B cell (primary cell): ENCODE data around the gene TCF12. TPM values are rescaled to one million over a fixed set of nuclear protein-coding genes. Genes with fewer than 3 reads are reported as not detected.

Experiments used
- ATAC-seq: fragments of 200-7000 bp; cut with Tn5 transposase; one replicate; pipeline ENCODE4 v1.10.0; 2021; ENCODE audit warnings: low read depth, mild to moderate bottlenecking, moderate number of reproducible peaks, moderate library complexity
- CTCF ChIA-PET: fragments of 350-600 bp; sonication (Branson Sonifier 250); formaldehyde crosslinking; loops from one replicate; lab custom pipeline; 2021; ENCODE audit warnings: antibody characterized with exemption, inconsistent platforms; lab: Charles Lee
- POLR2A ChIA-PET: fragments of 350-600 bp; sonication (Branson Sonifier 250); formaldehyde crosslinking; loops from one replicate; lab custom pipeline; 2021; ENCODE audit warnings: antibody characterized with exemption; lab: Charles Lee
- DNase-seq: peaks from one replicate; pipeline ENCODE4 v3.0.0; 2013
- H2AFZ ChIP-seq: 2 replicates; pipeline ENCODE4 v1.6.1; 2012; ENCODE audit warnings: mild to moderate bottlenecking, low read depth, low read length; ENCODE audit not compliant: insufficient read depth, poor library complexity, severe bottlenecking
- H3K27ac ChIP-seq, 2 donors: 1 replicate in 1 of 2; 2 replicates in 1 of 2; pipeline ENCODE4 v1.5.1; 2012 to 2013; ENCODE audit warnings: low read length in 2 of 2, mild to moderate bottlenecking in 2 of 2, moderate library complexity in 1 of 2
- H3K27me3 ChIP-seq, 4 experiments: fragments of 200-600 bp in 1 of 4; sonication (generic) in 1 of 4; replicated peaks in 1 of 4; 1 replicate in 2 of 4; 2 replicates in 2 of 4; pipeline versions ENCODE4 v1.6.1 to v1.7.0; 2013 to 2016; ENCODE audit warnings: low read length in 3 of 4, mild to moderate bottlenecking in 2 of 4, mixed read lengths in 1 of 4, moderate library complexity in 1 of 4; ENCODE audit not compliant: insufficient read depth in 4 of 4, control insufficient read depth in 3 of 4; ENCODE audit errors: control extremely low read depth in 1 of 4
- H3K36me3 ChIP-seq, 2 experiments: replicated peaks in 1 of 2; 1 replicate in 1 of 2; 2 replicates in 1 of 2; pipeline versions ENCODE4 v1.6.1 to v1.7.1; 2013; ENCODE audit warnings: low read length in 1 of 2; ENCODE audit not compliant: insufficient read depth in 2 of 2, control insufficient read depth in 1 of 2; ENCODE audit errors: control extremely low read depth in 1 of 2, extremely low read depth in 1 of 2
- H3K4me1 ChIP-seq, 2 donors: fragments of 200-600 bp in 1 of 2; sonication (generic) in 1 of 2; 1 replicate in 1 of 2; 2 replicates in 1 of 2; pipeline versions ENCODE4 v1.5.1 to v1.6.1; 2013 to 2017; ENCODE audit warnings: low read length in 2 of 2; ENCODE audit not compliant: control insufficient read depth in 2 of 2, insufficient read depth in 2 of 2
- H3K4me2 ChIP-seq: replicated peaks from 2 replicates; pipeline ENCODE3; 2012; ENCODE audit warnings: mild to moderate bottlenecking, low read depth, low read length; ENCODE audit not compliant: poor library complexity, severe bottlenecking
- H3K4me3 ChIP-seq, 5 experiments: fragments of 200-600 bp in 1 of 5; sonication (generic) in 1 of 5; 1 replicate in 3 of 5; 2 replicates in 2 of 5; pipeline versions ENCODE4 v1.5.1 to v1.7.0; 2011 to 2016; ENCODE audit warnings: low read length in 4 of 5, mild to moderate bottlenecking in 4 of 5, low read depth in 2 of 5, control low read depth in 1 of 5, moderate library complexity in 1 of 5; ENCODE audit not compliant: insufficient read depth in 1 of 5; ENCODE audit errors: control extremely low read depth in 1 of 5, extremely low read depth in 1 of 5
- H3K79me2 ChIP-seq: fragments of 200-600 bp; sonication (generic); one replicate; pipeline ENCODE4 v1.6.0; 2016; ENCODE audit warnings: low read length; ENCODE audit not compliant: control insufficient read depth, insufficient read depth
- H3K9ac ChIP-seq: fragments of 200-600 bp; sonication (generic); 2 replicates; pipeline ENCODE4 v1.6.1; 2017; ENCODE audit warnings: mild to moderate bottlenecking, low read length, moderate library complexity
- H3K9me3 ChIP-seq, 3 donors: one replicate each; pipeline versions ENCODE4 v1.6.1 to v1.7.1; 2013; ENCODE audit warnings: low read length in 2 of 3; ENCODE audit not compliant: control insufficient read depth in 2 of 3, insufficient read depth in 1 of 3; ENCODE audit errors: control extremely low read depth in 1 of 3
- H4K20me1 ChIP-seq: 2 replicates; pipeline ENCODE4 v1.6.0; 2012; ENCODE audit warnings: mild to moderate bottlenecking, low read length; ENCODE audit not compliant: insufficient read depth, control insufficient read depth, poor library complexity, severe bottlenecking
- H3K27ac Mint-ChIP-seq: one replicate; pipeline ENCODE4 v1.8.0; 2021; ENCODE audit warnings: mixed read lengths
- H3K27me3 Mint-ChIP-seq: one replicate; pipeline ENCODE4 v1.8.0; 2021; ENCODE audit warnings: mixed read lengths
- H3K4me1 Mint-ChIP-seq: one replicate; pipeline ENCODE4 v1.8.0; 2021; ENCODE audit warnings: mixed read lengths
- H3K4me3 Mint-ChIP-seq: one replicate; pipeline ENCODE4 v1.8.0; 2021; ENCODE audit warnings: mixed read lengths
- H3K9me3 Mint-ChIP-seq: one replicate; pipeline ENCODE4 v1.8.0; 2022; ENCODE audit warnings: mixed read lengths; ENCODE audit not compliant: insufficient read depth
- CTCF ChIP-seq: fragments of 200-600 bp; IDR thresholded peaks from one replicate; pipeline ENCODE4 v1.8.0; 2022; ENCODE audit warnings: antibody characterized with exemption, mild to moderate bottlenecking
- EZH2 ChIP-seq: IDR thresholded peaks from 2 replicates; pipeline ENCODE4 v1.6.1; 2012; ENCODE audit warnings: borderline replicate concordance, low read depth, mild to moderate bottlenecking, moderate library complexity, low read length; ENCODE audit not compliant: insufficient read depth, poor library complexity, severe bottlenecking
- intact Hi-C: fragments of 100-400 bp; cut with micrococcal nuclease; formaldehyde crosslinking; loops from one replicate; pipeline ENCODE4 v1.10.0; 2022
- polyA plus RNA-seq: library from polyadenylated mRNA; depleted of rRNA; stranded (reverse); fragments of >200 nt; gene quantifications from 2 replicates; pipeline ENCODE4 v1.2.3, GENCODE V29; 2012
- total RNA-seq, 2 donors: library from RNA; stranded (reverse); fragments of 120-200 nt in 1 of 2; gene quantifications; 1 replicate in 1 of 2; 2 replicates in 1 of 2; pipeline versions ENCODE4 v1.2.3 to v1.2.4, GENCODE V29; 2013 to 2022

The TCF12 gene
- total and polyA plus RNA-seq, 2 donors (not counting 1 experiment from before 2014, with no cell fraction given): 27.1 to 131 TPM

GRCh38 chr15:56939257-56939656 is 20.8 kb downstream of the TCF12 start:
- Histone ChIP-seq H3K4me2 (no peak overlapping the region), H3K27me3 (no peaks in the 10 kb centered on the region), H3K36me3 (peaks cover 0 to 9% of the 10 kb centered on the region in 2 experiments), H3K4me3 (no peak overlapping the region), H3K79me2 (peaks cover 73% of the 10 kb centered on the region), H3K9ac (no peak overlapping the region), H3K4me1 (no peaks in the 10 kb centered on the region), H3K9me3 (peaks cover 0 to 3% (median 0%) of the 10 kb centered on the region in 3 donors), H3K27ac (no peak overlapping the region), H2AFZ (no peak overlapping the region), H4K20me1 (peaks cover 37% of the 10 kb centered on the region)
- CTCF ChIA-PET: interaction anchor here (1.0 kb wide), 1 partner anchor 15 kb away, joined by 3 read pairs; no protein-coding TSS in a partner anchor
- POLR2A ChIA-PET: no interaction called here
- peaks cover 47% of the 10 kb centered on the region for H3K4me1 Mint-ChIP-seq
- H3K27ac Mint-ChIP-seq: no peak overlapping the region
- no peaks in the 10 kb centered on the region for H3K27me3 Mint-ChIP-seq
- no peak overlapping the region for H3K4me3 Mint-ChIP-seq
- ATAC-seq (no peak), DNase-seq (no peak)
- TF ChIP-seq EZH2 (no peak), CTCF (no peak)
- intact Hi-C loops: no loop called here
- H3K9me3 Mint-ChIP-seq: peaks cover 9% of the 10 kb centered on the region

GRCh38 chr15:56940388-56940787 is 21.9 kb downstream of the TCF12 start:
- no peak overlapping the region for H3K9ac ChIP-seq
- CTCF ChIA-PET: no interaction called here
- Mint-ChIP-seq H3K4me3 (no peak overlapping the region), H3K4me1 (peaks cover 46% of the 10 kb centered on the region), H3K27me3 (no peaks in the 10 kb centered on the region), H3K9me3 (peaks cover 9% of the 10 kb centered on the region), H3K27ac (no peak overlapping the region)
- DNase-seq (no peak), ATAC-seq (no peak)
- POLR2A ChIA-PET: no interaction called here
- peaks cover 0 to 3% of the 10 kb centered on the region in 2 experiments for H3K36me3 ChIP-seq
- no peak overlapping the region for H3K27ac ChIP-seq
- intact Hi-C loops: no loop called here
- H3K9me3 ChIP-seq: peaks cover 0 to 3% (median 0%) of the 10 kb centered on the region in 3 donors
- H3K4me3 ChIP-seq: no peak overlapping the region
- peaks cover 31% of the 10 kb centered on the region for H4K20me1 ChIP-seq
- TF ChIP-seq EZH2: no peak
- no peak for TF ChIP-seq CTCF
- H2AFZ ChIP-seq: no peak overlapping the region
- H3K79me2 ChIP-seq: peaks cover 68% of the 10 kb centered on the region
- no peak overlapping the region for H3K4me2 ChIP-seq
- H3K27me3 ChIP-seq: no peaks in the 10 kb centered on the region
- H3K4me1 ChIP-seq: no peaks in the 10 kb centered on the region
